Peyer's patch (tissue), 4 donors: Measurements from ENCODE around the gene ZNF546. TPM values are rescaled to one million over a fixed set of nuclear protein-coding genes. Genes with fewer than 3 reads are reported as not detected.

Experiments used
- DNase-seq, 3 donors: peaks; one replicate each; pipeline ENCODE4 v3.0.0-alpha.2; 2017 to 2019
- H3K27ac ChIP-seq, 4 donors: fragments of 200-600 bp; sonication (generic); one replicate each; pipeline ENCODE4 v1.5.1; 2016 to 2019
- H3K27me3 ChIP-seq, 2 donors: fragments of 200-600 bp; sonication (generic); one replicate each; pipeline ENCODE4 v1.5.1; 2019
- H3K36me3 ChIP-seq, 3 donors: fragments of 200-600 bp; sonication (generic); one replicate each; pipeline ENCODE4 v1.5.1; 2016 to 2019
- H3K4me1 ChIP-seq, 4 donors: fragments of 200-600 bp; sonication (generic); one replicate each; pipeline ENCODE4 v1.5.1; 2016 to 2019
- H3K4me3 ChIP-seq, 4 donors: fragments of 200-600 bp; sonication (generic); 1 replicate in 3 of 4; 2 replicates in 1 of 4; pipeline ENCODE4 v1.5.1; 2016 to 2019; ENCODE audit warnings: mild to moderate bottlenecking in 1 of 4
- H3K9me3 ChIP-seq, 4 donors: fragments of 200-600 bp; sonication (generic); one replicate each; pipeline ENCODE4 v1.5.1; 2016 to 2019; ENCODE audit warnings: mild to moderate bottlenecking in 1 of 4
- POLR2A ChIP-seq, 2 donors: fragments of 450-650 bp; IDR thresholded peaks; one replicate each; pipeline ENCODE4 v1.5.1; 2017; ENCODE audit warnings: antibody characterized with exemption in 2 of 2, mild to moderate bottlenecking in 2 of 2, moderate library complexity in 2 of 2
- total RNA-seq, 4 donors: library from RNA; depleted of rRNA; stranded (reverse); fragments of >200 nt; gene quantifications; one replicate each; pipeline ENCODE4 v1.1.0, GENCODE V29; 2016
- TF ChIP-seq, protein P1 (sequence below), 6 experiments: fragments of 450-650 bp in 4 of 6; fragments of 200-600 bp in 2 of 6; sonication (generic) in 1 of 6; IDR thresholded peaks; one replicate each; pipeline ENCODE4 v1.5.1; 2017 to 2019; ENCODE audit warnings: antibody characterized with exemption in 6 of 6, mild to moderate bottlenecking in 3 of 6, moderate library complexity in 1 of 6

The ZNF546 gene
- total RNA-seq, 4 donors from 2014 or later = 3.0 to 5.5 (median 4.8) TPM

DNA sequence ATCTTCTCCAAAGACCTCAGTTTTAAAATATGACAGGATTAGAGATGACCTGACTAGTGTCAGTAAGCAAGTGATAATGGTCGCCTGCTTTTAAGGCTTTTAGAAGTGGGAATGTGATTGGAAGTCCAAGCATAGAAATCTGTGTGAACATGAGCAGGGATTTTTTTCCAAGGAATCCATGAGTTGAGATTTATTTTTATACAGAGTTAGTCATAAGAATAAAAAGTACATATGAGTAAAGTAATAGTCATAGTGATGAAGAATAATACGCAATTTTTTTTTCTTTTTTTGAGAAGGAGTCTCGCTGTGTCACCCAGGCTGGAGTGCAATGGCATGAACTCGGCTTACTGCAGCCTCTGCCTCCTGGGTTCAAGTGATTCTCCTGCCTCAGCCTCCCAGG, 1.6 kb downstream of the ZNF546 start:
- H3K27me3 ChIP-seq = no peaks in the 10 kb centered on the region
- TF ChIP-seq POLR2A (IDR thresholded peaks at IDR 0.05) = no peak
- TF ChIP-seq, protein P1, sequence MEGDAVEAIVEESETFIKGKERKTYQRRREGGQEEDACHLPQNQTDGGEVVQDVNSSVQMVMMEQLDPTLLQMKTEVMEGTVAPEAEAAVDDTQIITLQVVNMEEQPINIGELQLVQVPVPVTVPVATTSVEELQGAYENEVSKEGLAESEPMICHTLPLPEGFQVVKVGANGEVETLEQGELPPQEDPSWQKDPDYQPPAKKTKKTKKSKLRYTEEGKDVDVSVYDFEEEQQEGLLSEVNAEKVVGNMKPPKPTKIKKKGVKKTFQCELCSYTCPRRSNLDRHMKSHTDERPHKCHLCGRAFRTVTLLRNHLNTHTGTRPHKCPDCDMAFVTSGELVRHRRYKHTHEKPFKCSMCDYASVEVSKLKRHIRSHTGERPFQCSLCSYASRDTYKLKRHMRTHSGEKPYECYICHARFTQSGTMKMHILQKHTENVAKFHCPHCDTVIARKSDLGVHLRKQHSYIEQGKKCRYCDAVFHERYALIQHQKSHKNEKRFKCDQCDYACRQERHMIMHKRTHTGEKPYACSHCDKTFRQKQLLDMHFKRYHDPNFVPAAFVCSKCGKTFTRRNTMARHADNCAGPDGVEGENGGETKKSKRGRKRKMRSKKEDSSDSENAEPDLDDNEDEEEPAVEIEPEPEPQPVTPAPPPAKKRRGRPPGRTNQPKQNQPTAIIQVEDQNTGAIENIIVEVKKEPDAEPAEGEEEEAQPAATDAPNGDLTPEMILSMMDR (IDR thresholded peaks at IDR 0.05) = no peak
- peaks cover 0 to 6% (median 0%) of the 10 kb centered on the region in 4 donors for H3K9me3 ChIP-seq
- H3K4me3 ChIP-seq = no peak overlapping the region
- H3K4me1 ChIP-seq = peaks cover 0 to 8% (median 4%) of the 10 kb centered on the region in 4 donors
- no peaks in the 10 kb centered on the region for H3K36me3 ChIP-seq
- no peak overlapping the region for H3K27ac ChIP-seq
- no peak for DNase-seq

DNA sequence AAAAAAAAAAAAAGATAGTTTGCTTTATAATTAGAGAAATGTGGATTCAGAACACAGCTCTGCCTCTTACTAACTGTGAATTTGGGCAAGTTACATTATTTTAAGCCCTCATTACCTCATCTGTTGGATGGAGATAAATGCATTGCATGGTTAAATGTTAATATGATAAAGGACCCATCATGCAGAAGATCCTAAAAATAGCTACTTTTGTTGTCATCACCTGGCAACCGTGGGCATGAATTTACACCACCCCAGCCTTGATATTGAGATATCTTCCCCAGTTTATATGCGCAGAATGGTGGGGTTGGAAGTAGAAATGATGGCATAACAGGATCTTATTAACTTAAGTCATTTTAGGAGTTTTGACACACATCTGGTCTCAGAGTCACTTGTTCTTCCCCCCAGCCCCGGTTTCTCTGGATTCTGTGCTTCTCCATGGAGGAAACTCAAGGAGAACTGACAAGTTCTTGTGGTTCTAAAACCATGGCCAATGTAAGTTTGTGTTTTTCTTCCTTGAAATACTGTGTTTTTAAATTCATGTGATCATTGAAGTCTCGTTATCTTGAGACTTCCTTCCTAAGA, 8.9 kb downstream of the ZNF546 start:
- Histone ChIP-seq H3K9me3 (no peaks in the 10 kb centered on the region), H3K27me3 (no peaks in the 10 kb centered on the region), H3K36me3 (peaks cover 0 to 42% (median 0%) of the 10 kb centered on the region in 3 donors), H3K4me3 (no peak overlapping the region), H3K27ac (no peak overlapping the region), H3K4me1 (no peaks in the 10 kb centered on the region)
- no peak for TF ChIP-seq POLR2A (IDR thresholded peaks at IDR 0.05)
- TF ChIP-seq, protein P1 (IDR thresholded peaks at IDR 0.05) = no peak
- no peak for DNase-seq

DNA sequence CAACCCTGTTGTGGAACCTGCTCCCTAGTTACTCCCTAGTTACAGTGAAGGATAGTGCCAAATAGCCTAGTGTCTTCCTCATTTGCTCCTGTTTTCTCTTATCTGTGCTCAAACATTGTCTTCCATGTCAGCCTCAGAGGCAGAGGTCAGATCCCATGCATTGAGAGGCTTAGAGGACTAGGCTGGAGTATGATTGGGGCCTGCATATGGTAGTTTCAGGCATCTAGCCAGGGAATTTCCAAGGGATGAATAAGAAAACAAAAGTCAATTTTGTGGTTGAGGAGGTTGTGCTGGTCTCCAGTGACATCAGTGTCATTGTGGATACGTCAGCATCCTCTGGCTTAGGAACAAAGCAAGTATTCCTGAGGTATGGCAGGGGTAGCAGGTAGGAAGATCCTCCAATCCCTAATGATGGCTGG, 9.4 kb downstream of the ZNF546 start:
- H3K4me3 ChIP-seq = no peak overlapping the region
- H3K36me3 ChIP-seq = peaks cover 0 to 47% (median 0%) of the 10 kb centered on the region in 3 donors
- no peaks in the 10 kb centered on the region for H3K27me3 ChIP-seq
- no peaks in the 10 kb centered on the region for H3K4me1 ChIP-seq
- H3K27ac ChIP-seq = no peak overlapping the region
- TF ChIP-seq POLR2A (IDR thresholded peaks at IDR 0.05) = no peak
- TF ChIP-seq, protein P1 (IDR thresholded peaks at IDR 0.05) = no peak
- DNase-seq = no peak
- H3K9me3 ChIP-seq = no peaks in the 10 kb centered on the region

DNA sequence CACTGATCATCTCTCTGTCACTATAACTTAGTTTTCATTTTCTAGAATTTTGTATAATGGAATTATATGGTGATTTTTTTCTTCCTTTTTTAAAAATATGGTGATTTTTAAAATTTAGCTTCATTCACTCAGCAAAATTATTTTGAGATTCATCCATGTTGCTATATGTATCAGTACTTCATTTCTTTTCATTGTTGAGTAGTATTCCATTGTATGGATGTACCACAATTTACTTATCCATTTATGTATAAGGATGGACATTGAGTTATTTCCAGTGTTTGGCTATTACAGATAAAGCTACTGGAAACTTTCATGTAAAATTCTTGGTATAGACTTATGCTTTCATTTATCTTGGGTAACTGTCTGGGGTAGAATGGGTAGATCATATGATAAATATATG, 12.8 kb downstream of the ZNF546 start:
- Histone ChIP-seq H3K9me3 (peaks cover 0 to 21% (median 6%) of the 10 kb centered on the region in 4 donors), H3K27ac (no peak overlapping the region)
- no peak for DNase-seq

DNA sequence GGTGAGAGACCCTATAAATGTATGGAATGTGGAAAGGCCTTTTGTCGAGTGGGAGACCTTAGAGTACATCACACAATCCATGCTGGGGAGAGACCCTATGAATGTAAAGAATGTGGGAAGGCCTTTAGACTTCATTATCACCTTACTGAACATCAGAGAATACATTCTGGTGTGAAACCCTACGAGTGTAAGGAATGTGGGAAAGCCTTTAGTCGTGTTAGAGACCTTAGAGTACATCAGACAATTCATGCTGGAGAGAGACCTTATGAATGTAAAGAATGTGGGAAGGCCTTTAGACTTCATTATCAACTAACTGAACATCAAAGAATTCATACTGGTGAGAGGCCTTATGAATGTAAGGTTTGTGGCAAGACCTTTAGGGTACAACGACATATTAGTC, 17.1 kb downstream of the ZNF546 start:
- no peak for TF ChIP-seq POLR2A (IDR thresholded peaks at IDR 0.05)
- TF ChIP-seq, protein P1 (IDR thresholded peaks at IDR 0.05) = no peak
- Histone ChIP-seq H3K4me1 (no peaks in the 10 kb centered on the region), H3K36me3 (peaks cover 0 to 54% (median 0%) of the 10 kb centered on the region in 3 donors), H3K27ac (no peak overlapping the region), H3K9me3 (peaks cover 0 to 47% (median 12%) of the 10 kb centered on the region in 4 donors), H3K4me3 (no peak overlapping the region), H3K27me3 (no peaks in the 10 kb centered on the region)
- no peak for DNase-seq

More for the DNA sequence above, 12.8 kb downstream of the ZNF546 start:
- no peak for TF ChIP-seq POLR2A (IDR thresholded peaks at IDR 0.05)
- TF ChIP-seq, protein P1 (IDR thresholded peaks at IDR 0.05) = no peak
- Histone ChIP-seq H3K27me3 (no peaks in the 10 kb centered on the region), H3K4me3 (no peak overlapping the region), H3K36me3 (peaks cover 0 to 74% (median 0%) of the 10 kb centered on the region in 3 donors), H3K4me1 (no peaks in the 10 kb centered on the region)
